Keratinocyte (primary cell): Measurements from ENCODE around the gene KRTAP4-3.

Experiments used
- CTCF ChIP-seq, 3 experiments: IDR thresholded peaks in 1 of 3; conservative IDR thresholded peaks in 1 of 3; optimal IDR thresholded peaks in 1 of 3; 2 replicates in 2 of 3; 3 replicates in 1 of 3; pipeline versions ENCODE3 to v1.5.1; 2011; ENCODE audit warnings: low read length in 3 of 3, mild to moderate bottlenecking in 3 of 3, moderate library complexity in 2 of 3, control low read depth in 1 of 3, inconsistent platforms in 1 of 3; ENCODE audit not compliant: insufficient read depth in 2 of 3; ENCODE audit errors: extremely low read depth in 1 of 3
- EZH2 ChIP-seq: IDR thresholded peaks from one replicate; pipeline ENCODE4 v1.6.1; 2012; ENCODE audit warnings: inconsistent platforms, mild to moderate bottlenecking, low read length, moderate library complexity

- TF ChIP-seq CTCF (optimal IDR thresholded peaks at IDR 0.05 in 1 of 3, IDR thresholded peaks at IDR 0.05 in 1 of 3, conservative IDR thresholded peaks at IDR 0.05 in 1 of 3; ENCODE audit: extremely low read depth in 1 of 3, insufficient read depth in 2 of 3, low read length in 3 of 3) (no peak), EZH2 (no peak)
Measured at GRCh38 chr17:41133880-41134735, 33.9 kb downstream of the KRTAP4-3 start.
